ENCODE results near the gene NPAS4.
"Not testable (repeated sequence)": the region's sequence is repeated elsewhere in the genome, so short reads cannot be mapped to it uniquely, and the experiment has no call there.

NPAS4 gene

GRCh38 chr11:66415423-66415822, 5.4 kb upstream of the NPAS4 start:
- FAIRE-seq (no peak), DNase-seq (ENCODE audit: insufficient read length, low spot score) (no peak)

GRCh38 chr11:66417000-66417399, 3.8 kb upstream of the NPAS4 start:
- FAIRE-seq (no peak), DNase-seq (ENCODE audit: insufficient read length, low spot score) (no peak)

GRCh38 chr11:66418168-66418985, 2.5 kb upstream of the NPAS4 start:
- DNase-seq (ENCODE audit: insufficient read length, low spot score), result no peak
- FAIRE-seq, result no peak

- FAIRE-seq (no peak), DNase-seq (ENCODE audit: insufficient read length, low spot score) (no peak)
These were observed 1.9 kb upstream of the NPAS4 start for GRCh38 chr11:66418986-66419308.

- no peak for FAIRE-seq
- no peak for DNase-seq (ENCODE audit: insufficient read length, low spot score)
These were observed 1.0 kb upstream of the NPAS4 start for GRCh38 chr11:66419825-66420224.

GRCh38 chr11:66421492-66422205, 814 bp downstream of the NPAS4 start:
- peak; percentile 80 for FAIRE-seq
- DNase-seq (ENCODE audit: insufficient read length, low spot score), result peak; percentile 88

- FAIRE-seq, result no peak
- no peak for DNase-seq (ENCODE audit: insufficient read length, low spot score)
These were observed 5.5 kb downstream of the NPAS4 start for GRCh38 chr11:66426314-66426713.

GRCh38 chr11:66428933-66429332, 8.1 kb downstream of the NPAS4 start:
- FAIRE-seq, result no peak
- no peak for DNase-seq (ENCODE audit: insufficient read length, low spot score)

GRCh38 chr11:66429983-66430602, 9.3 kb downstream of the NPAS4 start:
- FAIRE-seq (peak; percentile 72), DNase-seq (ENCODE audit: insufficient read length, low spot score) (peak; percentile 61)

- FAIRE-seq, result not testable (repeated sequence)
These were observed 10.5 kb downstream of the NPAS4 start for GRCh38 chr11:66431287-66431686.

GRCh38 chr11:66431871-66432329, 11.1 kb downstream of the NPAS4 start:
- DNase-seq (ENCODE audit: insufficient read length, low spot score); FAIRE-seq: not testable (repeated sequence)

More at GRCh38 chr11:66431287-66431686, 10.5 kb downstream of the NPAS4 start:
- not testable (repeated sequence) for DNase-seq (ENCODE audit: insufficient read length, low spot score)

GRCh38 chr11:66432597-66432996, 11.8 kb downstream of the NPAS4 start:
- FAIRE-seq (no peak), DNase-seq (ENCODE audit: insufficient read length, low spot score) (no peak)

- no peak for DNase-seq (ENCODE audit: insufficient read length, low spot score)
- FAIRE-seq, result no peak
These were observed 17.2 kb downstream of the NPAS4 start for GRCh38 chr11:66437979-66438503.

- peak; percentile 100 for FAIRE-seq
- peak; percentile 99 for DNase-seq (ENCODE audit: insufficient read length, low spot score)
These were observed 17.9 kb downstream of the NPAS4 start, which contains the start of gene MRPL11 for GRCh38 chr11:66438504-66439466. Gene MRPL11 (minus strand): TSS chr11:66438848. CDS start chr11:66438754, 94 bp downstream.

GRCh38 chr11:66440101-66440939, 19.5 kb downstream of the NPAS4 start:
- not testable (repeated sequence) for FAIRE-seq; DNase-seq (ENCODE audit: insufficient read length, low spot score)

GRCh38 chr11:66440940-66441282, 20.1 kb downstream of the NPAS4 start:
- not testable (repeated sequence) for DNase-seq (ENCODE audit: insufficient read length, low spot score); FAIRE-seq

GRCh38 chr11:66443602-66444001, 22.8 kb downstream of the NPAS4 start:
- no peak for FAIRE-seq
- no peak for DNase-seq (ENCODE audit: insufficient read length, low spot score)

GRCh38 chr11:66447012-66447411, 26.2 kb downstream of the NPAS4 start:
- DNase-seq (ENCODE audit: insufficient read length, low spot score) (no peak), FAIRE-seq (no peak)

GRCh38 chr11:66448523-66448922, 27.7 kb downstream of the NPAS4 start:
- no peak for FAIRE-seq
- no peak for DNase-seq (ENCODE audit: insufficient read length, low spot score)
